ENCODE measurements around the gene SLC30A7. TPM values are rescaled to one million over a fixed set of nuclear protein-coding genes. Genes with fewer than 3 reads are reported as not detected.

The SLC30A7 gene
- total and polyA plus RNA-seq, 9 donors, result 7.0 to 18.4 (median 9.0) TPM

DNA sequence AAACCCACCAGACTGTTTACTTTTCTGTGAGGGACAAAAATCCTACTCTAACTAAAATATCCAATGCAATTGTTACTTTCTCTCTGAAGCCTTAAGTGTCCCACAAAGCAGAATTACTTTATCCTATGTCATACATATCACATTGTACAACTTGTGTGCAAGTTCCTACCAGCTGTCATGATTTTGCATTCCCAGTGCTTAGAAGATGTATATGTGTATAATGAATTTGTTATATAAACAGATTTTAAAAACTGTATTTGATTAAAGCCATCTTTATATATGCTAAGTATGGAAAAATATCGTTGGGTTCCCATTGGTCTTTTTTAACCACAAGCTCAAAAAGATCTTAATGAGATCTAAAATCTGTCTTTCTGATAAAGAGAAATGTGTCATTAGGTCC, 72.7 kb downstream of the SLC30A7 start:
- no peak overlapping the region for H3K4me3 ChIP-seq (ENCODE audit: low read length)
- no peaks in the 10 kb centered on the region for H3K4me1 ChIP-seq (ENCODE audit: control insufficient read depth, insufficient read depth, low read length)
- H3K36me3 ChIP-seq (ENCODE audit: control insufficient read depth, insufficient read depth, low read length), result peaks cover 9% of the 10 kb centered on the region
- no peak overlapping the region for H3K27ac ChIP-seq (ENCODE audit: low read length)
- no CpG with 5 or more reads among the region's 1 CpG for WGBS (ENCODE audit: insufficient coverage)
- no peaks in the 10 kb centered on the region for H3K9me3 ChIP-seq (replicated peaks; ENCODE audit: control insufficient read depth, low read depth, low read length)
- DNase-seq, result no peak
- H3K27me3 ChIP-seq (ENCODE audit: control insufficient read depth, insufficient read depth, low read length), result no peaks in the 10 kb centered on the region

DNA sequence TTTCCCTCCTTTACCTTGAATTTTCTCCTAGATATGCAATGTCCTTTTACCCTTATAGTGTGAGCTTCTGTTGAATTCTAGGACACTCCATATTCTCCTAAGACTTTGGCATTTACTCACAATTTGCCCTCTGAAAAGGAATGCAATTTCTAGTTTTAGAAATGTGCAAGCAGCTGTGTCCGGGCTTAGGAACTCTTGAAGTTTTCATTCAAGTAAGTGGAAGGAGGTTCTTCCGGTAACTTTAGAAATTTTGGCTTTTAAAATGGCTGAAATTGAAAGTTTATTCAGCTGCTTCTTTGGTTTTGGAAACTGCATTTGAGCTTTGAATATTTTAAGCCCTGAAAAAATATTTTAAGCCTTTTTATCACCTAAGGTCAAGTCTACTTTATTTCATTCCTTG, 73.4 kb downstream of the SLC30A7 start:
- Histone ChIP-seq H3K4me1 (ENCODE audit: control insufficient read depth, insufficient read depth, low read length) (no peaks in the 10 kb centered on the region), H3K4me3 (ENCODE audit: low read length) (no peak overlapping the region), H3K27me3 (ENCODE audit: control insufficient read depth, insufficient read depth, low read length) (no peaks in the 10 kb centered on the region), H3K27ac (ENCODE audit: low read length) (no peak overlapping the region), H3K36me3 (ENCODE audit: control insufficient read depth, insufficient read depth, low read length) (peaks cover 9% of the 10 kb centered on the region), H3K9me3 (replicated peaks; ENCODE audit: control insufficient read depth, low read depth, low read length) (no peaks in the 10 kb centered on the region)
- no peak for DNase-seq
- 70% methylated on average over 1 of the region's 2 CpGs for WGBS (ENCODE audit: insufficient coverage)

DNA sequence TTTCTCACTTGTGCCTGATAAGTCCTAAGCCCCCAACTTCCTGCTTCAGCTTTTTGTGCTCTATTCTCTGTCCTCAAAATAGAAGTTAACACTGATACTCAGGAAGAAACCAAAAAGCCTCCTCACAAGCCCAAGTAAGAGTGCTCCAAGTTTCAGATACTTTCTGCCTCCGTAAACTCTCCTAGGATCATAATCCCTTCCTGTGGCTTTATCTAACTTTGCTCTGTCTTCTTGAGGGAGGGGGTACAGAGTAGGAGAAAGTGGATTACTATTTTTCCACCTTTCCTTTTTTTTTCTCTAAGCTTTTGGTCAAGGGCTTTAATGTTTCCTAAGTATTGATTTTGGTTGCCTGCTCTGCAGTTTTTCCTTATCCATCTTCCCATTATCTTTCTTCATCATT, 75.1 kb downstream of the SLC30A7 start:
- WGBS (ENCODE audit: insufficient coverage), result no CpG with 5 or more reads among the region's 1 CpG
- Histone ChIP-seq H3K4me3 (ENCODE audit: low read length) (no peak overlapping the region), H3K27me3 (ENCODE audit: control insufficient read depth, insufficient read depth, low read length) (no peaks in the 10 kb centered on the region), H3K36me3 (ENCODE audit: control insufficient read depth, insufficient read depth, low read length) (peaks cover 13% of the 10 kb centered on the region), H3K27ac (ENCODE audit: low read length) (no peak overlapping the region), H3K4me1 (ENCODE audit: control insufficient read depth, insufficient read depth, low read length) (no peaks in the 10 kb centered on the region), H3K9me3 (replicated peaks; ENCODE audit: control insufficient read depth, low read depth, low read length) (no peaks in the 10 kb centered on the region)
- no peak for DNase-seq

DNA sequence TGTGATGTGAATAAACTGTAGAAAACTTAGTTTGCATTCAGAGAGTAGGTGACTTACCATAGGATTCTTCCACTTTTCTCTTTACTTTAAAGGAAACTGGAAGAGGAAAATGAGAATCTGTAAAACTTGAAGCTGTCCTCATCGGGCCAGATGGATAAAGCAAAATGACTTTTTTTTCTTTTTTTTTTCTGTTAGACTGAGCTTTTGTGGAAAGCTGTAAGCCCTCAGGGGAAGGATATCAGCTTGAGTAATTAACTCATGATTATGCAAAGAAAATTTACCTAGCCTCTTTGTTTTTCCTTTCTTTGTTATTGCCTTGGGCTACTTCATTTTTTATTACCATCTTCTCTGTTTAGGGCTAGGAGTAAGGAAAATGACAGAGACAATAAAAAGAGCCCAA, 76.3 kb downstream of the SLC30A7 start:
- DNase-seq, result no peak
- no peaks in the 10 kb centered on the region for H3K27me3 ChIP-seq (ENCODE audit: control insufficient read depth, insufficient read depth, low read length)
- H3K9me3 ChIP-seq (replicated peaks; ENCODE audit: control insufficient read depth, low read depth, low read length), result no peaks in the 10 kb centered on the region
- no CpG with 5 or more reads among the region's 1 CpG for WGBS (ENCODE audit: insufficient coverage)
- H3K4me3 ChIP-seq (ENCODE audit: low read length), result no peak overlapping the region
- no peak overlapping the region for H3K27ac ChIP-seq (ENCODE audit: low read length)
- no peaks in the 10 kb centered on the region for H3K4me1 ChIP-seq (ENCODE audit: control insufficient read depth, insufficient read depth, low read length)
- peaks cover 8% of the 10 kb centered on the region for H3K36me3 ChIP-seq (ENCODE audit: control insufficient read depth, insufficient read depth, low read length)

DNA sequence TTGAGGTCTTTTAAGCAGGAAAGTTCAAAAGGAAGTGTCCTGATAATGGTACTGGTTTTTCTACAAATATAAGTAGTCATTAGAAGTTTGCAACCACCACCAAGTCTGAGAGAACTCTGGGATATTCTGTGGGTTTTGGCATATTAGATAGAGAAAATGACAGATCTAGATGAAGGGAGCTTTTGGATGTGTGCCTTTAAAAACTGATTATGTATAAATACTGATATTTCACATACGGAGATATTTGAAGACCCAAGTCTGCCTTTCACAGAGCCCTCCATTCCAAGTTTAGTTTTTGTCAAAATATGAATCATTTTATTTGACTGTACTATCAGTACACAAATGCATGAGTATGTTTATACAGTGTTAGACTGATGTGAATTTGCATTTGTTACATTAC, 81.0 kb downstream of the SLC30A7 start:
- Histone ChIP-seq H3K27ac (ENCODE audit: low read length) (no peak overlapping the region), H3K9me3 (replicated peaks; ENCODE audit: control insufficient read depth, low read depth, low read length) (no peaks in the 10 kb centered on the region), H3K4me1 (ENCODE audit: control insufficient read depth, insufficient read depth, low read length) (no peaks in the 10 kb centered on the region), H3K4me3 (ENCODE audit: low read length) (no peak overlapping the region), H3K27me3 (ENCODE audit: control insufficient read depth, insufficient read depth, low read length) (no peaks in the 10 kb centered on the region), H3K36me3 (ENCODE audit: control insufficient read depth, insufficient read depth, low read length) (peaks cover 4% of the 10 kb centered on the region)
- DNase-seq, result no peak
- no CpG with 5 or more reads among the region's 1 CpG for WGBS (ENCODE audit: insufficient coverage)

DNA sequence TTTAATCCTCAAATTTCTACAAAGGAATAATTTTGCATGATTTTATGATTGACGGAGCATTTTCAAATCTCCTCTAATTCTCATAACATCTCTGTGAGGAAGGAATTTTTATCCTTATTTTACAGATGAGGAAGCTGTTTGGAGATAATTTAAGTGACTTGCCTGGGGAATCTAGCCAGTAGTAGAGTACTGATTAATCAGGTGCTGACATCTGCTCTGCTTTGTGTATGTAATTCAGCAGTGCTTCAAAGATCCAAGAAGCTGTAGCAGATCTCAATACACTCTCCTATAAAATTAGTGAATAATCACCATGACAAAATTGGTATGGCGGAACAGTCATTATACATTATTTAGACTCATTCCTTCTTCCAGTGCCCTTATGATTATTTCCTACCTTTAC, 83.7 kb downstream of the SLC30A7 start:
- Histone ChIP-seq H3K4me3 (ENCODE audit: low read length) (no peak overlapping the region), H3K9me3 (replicated peaks; ENCODE audit: control insufficient read depth, low read depth, low read length) (no peaks in the 10 kb centered on the region), H3K27me3 (ENCODE audit: control insufficient read depth, insufficient read depth, low read length) (no peaks in the 10 kb centered on the region), H3K36me3 (ENCODE audit: control insufficient read depth, insufficient read depth, low read length) (peaks cover 4% of the 10 kb centered on the region), H3K4me1 (ENCODE audit: control insufficient read depth, insufficient read depth, low read length) (no peaks in the 10 kb centered on the region), H3K27ac (ENCODE audit: low read length) (no peak overlapping the region)
- DNase-seq, result peak; percentile 26
- WGBS (ENCODE audit: insufficient coverage), result no CpG with 5 or more reads among the region's 2 CpGs

DNA sequence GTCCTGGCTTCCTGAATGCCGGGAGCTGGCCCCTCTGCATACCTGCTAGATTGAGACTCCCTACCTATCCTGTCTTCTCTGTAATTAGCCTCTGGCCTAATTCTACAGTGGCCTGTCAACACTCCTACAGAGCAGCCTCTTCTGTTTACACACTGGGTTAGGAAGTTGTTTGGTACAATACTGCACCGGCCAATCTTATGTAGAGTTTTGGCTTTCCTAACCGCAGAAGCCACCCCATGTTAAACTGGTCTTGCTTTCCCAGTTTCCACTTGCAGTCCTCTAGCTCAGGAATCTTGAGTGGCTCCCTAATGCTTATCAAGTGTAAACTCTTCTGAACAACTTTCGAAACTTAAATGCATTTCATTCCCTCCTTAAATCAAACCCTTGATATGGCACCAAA, 86.9 kb downstream of the SLC30A7 start:
- no peak for DNase-seq
- 100% methylated on average over 2 of the region's 4 CpGs for WGBS (ENCODE audit: insufficient coverage)
- no peaks in the 10 kb centered on the region for H3K36me3 ChIP-seq (ENCODE audit: control insufficient read depth, insufficient read depth, low read length)
- H3K27ac ChIP-seq (ENCODE audit: low read length), result no peak overlapping the region
- no peak overlapping the region for H3K4me3 ChIP-seq (ENCODE audit: low read length)
- no peaks in the 10 kb centered on the region for H3K9me3 ChIP-seq (replicated peaks; ENCODE audit: control insufficient read depth, low read depth, low read length)
- H3K27me3 ChIP-seq (ENCODE audit: control insufficient read depth, insufficient read depth, low read length), result no peaks in the 10 kb centered on the region
- no peaks in the 10 kb centered on the region for H3K4me1 ChIP-seq (ENCODE audit: control insufficient read depth, insufficient read depth, low read length)

DNA sequence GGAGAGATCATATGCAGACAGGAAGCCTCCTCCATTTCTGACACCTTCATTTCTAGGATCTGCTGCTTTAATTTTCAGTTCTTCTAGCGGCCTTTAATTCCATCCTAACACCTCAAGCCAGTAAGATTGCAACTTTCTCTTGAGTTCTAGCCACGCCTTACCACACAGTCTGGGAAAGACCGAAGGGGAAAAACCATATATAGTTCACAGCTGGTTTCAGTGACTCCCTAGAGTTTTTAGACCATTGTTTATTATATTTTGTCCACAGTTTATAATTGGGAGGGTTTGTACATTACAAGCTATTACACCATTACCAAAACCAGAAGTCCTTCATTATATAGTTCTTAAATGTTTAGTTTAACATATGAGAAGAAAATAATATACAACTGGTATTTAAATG, 92.2 kb downstream of the SLC30A7 start:
- peaks cover 2% of the 10 kb centered on the region for H3K4me1 ChIP-seq (ENCODE audit: control insufficient read depth, insufficient read depth, low read length)
- peaks cover 7% of the 10 kb centered on the region for H3K36me3 ChIP-seq (ENCODE audit: control insufficient read depth, insufficient read depth, low read length)
- 100% methylated on average over 1 of the region's 3 CpGs for WGBS (ENCODE audit: insufficient coverage)
- H3K27ac ChIP-seq (ENCODE audit: low read length), result no peak overlapping the region
- DNase-seq, result peak; percentile 41
- no peaks in the 10 kb centered on the region for H3K9me3 ChIP-seq (replicated peaks; ENCODE audit: control insufficient read depth, low read depth, low read length)
- no peak overlapping the region for H3K4me3 ChIP-seq (ENCODE audit: low read length)
- H3K27me3 ChIP-seq (ENCODE audit: control insufficient read depth, insufficient read depth, low read length), result no peaks in the 10 kb centered on the region

DNA sequence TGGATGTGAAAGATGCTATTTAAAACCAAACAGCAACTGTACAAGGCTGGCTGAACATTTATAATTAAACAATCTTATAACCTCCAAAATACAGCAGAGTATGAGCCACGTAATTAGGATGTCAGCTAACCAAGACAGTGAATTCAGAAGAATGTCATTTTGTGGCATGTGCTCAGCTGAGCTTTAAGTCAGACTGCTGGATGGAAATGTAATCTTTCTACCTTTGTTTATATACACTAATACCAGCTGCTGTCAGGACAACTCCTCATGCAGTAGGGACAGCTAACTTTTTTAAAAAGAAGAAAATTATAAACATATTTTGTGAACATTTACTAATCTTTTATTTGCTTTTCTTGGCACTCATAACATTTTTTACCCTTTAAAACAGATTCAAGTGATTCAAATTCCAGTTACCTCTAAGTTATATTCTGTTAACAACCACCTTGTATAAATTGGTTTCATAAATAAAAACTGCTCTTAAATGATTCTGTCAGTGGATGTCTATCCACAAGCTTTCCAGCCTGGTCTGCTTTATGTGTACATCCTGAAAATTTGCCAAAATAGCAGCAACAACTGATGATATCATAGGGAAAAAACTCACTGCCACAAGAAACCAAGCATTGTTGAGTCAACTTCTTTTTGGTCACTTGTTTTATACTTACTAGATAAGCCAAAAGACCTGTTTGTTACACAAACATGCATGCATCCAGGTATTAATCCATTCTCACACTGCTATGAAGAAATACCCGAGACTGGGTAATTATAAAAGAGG, 93.6 kb downstream of the SLC30A7 start:
- Histone ChIP-seq H3K4me3 (ENCODE audit: low read length) (no peak overlapping the region), H3K27ac (ENCODE audit: low read length) (no peak overlapping the region), H3K27me3 (ENCODE audit: control insufficient read depth, insufficient read depth, low read length) (no peaks in the 10 kb centered on the region), H3K4me1 (ENCODE audit: control insufficient read depth, insufficient read depth, low read length) (peaks cover 2% of the 10 kb centered on the region), H3K36me3 (ENCODE audit: control insufficient read depth, insufficient read depth, low read length) (peaks cover 7% of the 10 kb centered on the region), H3K9me3 (replicated peaks; ENCODE audit: control insufficient read depth, low read depth, low read length) (no peaks in the 10 kb centered on the region)
- peak; percentile 56 for DNase-seq
- no CpG with 5 or more reads among the region's 2 CpGs for WGBS (ENCODE audit: insufficient coverage)

DNA sequence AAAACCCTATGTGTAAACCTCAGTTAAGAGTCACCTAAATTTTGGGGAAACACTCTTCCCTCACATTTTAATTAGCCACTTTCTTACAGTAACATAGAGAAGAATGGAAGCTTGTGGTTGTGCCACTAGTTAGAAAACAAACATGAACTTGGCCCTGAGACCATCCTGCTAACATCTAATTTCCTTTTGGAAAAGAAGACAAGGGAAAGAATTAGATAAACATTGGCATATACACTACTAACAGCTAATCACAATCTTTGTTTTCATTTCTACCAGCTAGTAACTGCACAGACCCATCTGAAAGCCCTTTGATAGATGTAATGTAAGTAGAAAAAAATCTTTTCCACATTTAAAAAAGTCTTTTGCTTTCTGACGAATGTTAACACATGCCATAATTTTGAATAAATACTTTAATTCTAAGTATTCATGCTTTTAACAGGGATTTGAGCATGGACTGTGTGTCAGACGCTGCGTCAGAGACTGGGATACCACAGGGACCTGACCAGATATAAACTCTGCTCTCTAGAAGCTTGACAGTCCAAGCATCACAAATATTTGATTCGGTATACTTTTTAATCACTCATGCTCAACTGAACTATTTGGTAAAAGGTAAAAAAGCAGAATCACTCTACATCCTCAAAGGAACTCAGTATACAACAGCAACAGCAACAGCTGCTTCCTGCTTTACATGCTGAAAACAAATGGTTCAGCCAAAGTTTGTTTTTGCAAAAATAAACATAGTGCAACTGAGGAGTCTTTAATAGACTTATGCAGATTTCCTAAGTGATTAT, 99.5 kb downstream of the SLC30A7 start:
- Histone ChIP-seq H3K36me3 (ENCODE audit: control insufficient read depth, insufficient read depth, low read length) (peaks cover 10% of the 10 kb centered on the region), H3K9me3 (replicated peaks; ENCODE audit: control insufficient read depth, low read depth, low read length) (no peaks in the 10 kb centered on the region), H3K4me1 (ENCODE audit: control insufficient read depth, insufficient read depth, low read length) (no peaks in the 10 kb centered on the region), H3K27me3 (ENCODE audit: control insufficient read depth, insufficient read depth, low read length) (no peaks in the 10 kb centered on the region), H3K27ac (ENCODE audit: low read length) (peak overlapping the region; percentile 57), H3K4me3 (ENCODE audit: low read length) (no peak overlapping the region)
- peak; percentile 70 for DNase-seq
- no CpG with 5 or more reads among the region's 4 CpGs for WGBS (ENCODE audit: insufficient coverage)

All from muscle of leg (tissue), 11 donors.